GM19463 (cell line): Measurements from ENCODE around the gene APELA.
"Not testable (repeated sequence)": the region's sequence is repeated elsewhere in the genome, so short reads cannot be mapped to it uniquely, and the experiment has no call there.

ENCODE experiments used
- ATAC-seq: cut with Tn5 transposase; IDR thresholded peaks from one replicate; pipeline ENCODE4 v1.9.1; 2021; ENCODE audit warnings: mild to moderate bottlenecking, moderate library complexity; ENCODE audit not compliant: unreplicated experiment

Gene APELA

GRCh38 chr4:164924670-164925238 lies 47.8 kb downstream of the APELA start:
- ATAC-seq, result no peak

GRCh38 chr4:164926301-164926700 lies 49.3 kb downstream of the APELA start:
- no peak for ATAC-seq

GRCh38 chr4:164927101-164927500 lies 50.1 kb downstream of the APELA start:
- ATAC-seq, result not testable (repeated sequence)

GRCh38 chr4:164930647-164931046 lies 53.7 kb downstream of the APELA start:
- no peak for ATAC-seq

GRCh38 chr4:164931551-164932324 lies 54.8 kb downstream of the APELA start:
- ATAC-seq, result no peak

GRCh38 chr4:164933244-164933643 lies 56.3 kb downstream of the APELA start:
- no peak for ATAC-seq

- peak; percentile 51 for ATAC-seq
Measured at GRCh38 chr4:164935363-164935762, 58.4 kb downstream of the APELA start.

- peak; percentile 59 for ATAC-seq
Measured at GRCh38 chr4:164935865-164936606, 59.1 kb downstream of the APELA start.

- ATAC-seq, result peak; percentile 41
Measured at GRCh38 chr4:164937576-164938270, 60.7 kb downstream of the APELA start.

- ATAC-seq, result no peak
Measured at GRCh38 chr4:164943192-164943591, 66.2 kb downstream of the APELA start.

GRCh38 chr4:164945146-164945545 lies 68.2 kb downstream of the APELA start:
- ATAC-seq, result no peak

- ATAC-seq, result no peak
Measured at GRCh38 chr4:164946810-164947209, 69.8 kb downstream of the APELA start.
